Adrenal gland (tissue), 12 donors: ENCODE measurements around the gene SVEP1. TPM values are rescaled to one million over a fixed set of nuclear protein-coding genes. Genes with fewer than 3 reads are reported as not detected.
"Not testable (repeated sequence)": the region's sequence is repeated elsewhere in the genome, so short reads cannot be mapped to it uniquely, and the experiment has no call there.

Source experiments
- DNase-seq, 7 donors: peaks; one replicate each; pipeline ENCODE4 v3.0.0-alpha.2; 2019 to 2020
- H3K27ac ChIP-seq, 5 donors: fragments of 200-600 bp; sonication (generic) in 4 of 5; 1 replicate in 3 of 5; 2 replicates in 2 of 5; pipeline versions ENCODE4 v1.5.1 to v1.8.0; 2016 to 2020; ENCODE audit warnings: mild to moderate bottlenecking in 1 of 5
- H3K27me3 ChIP-seq: fragments of 200-600 bp; 2 replicates; pipeline ENCODE4 v1.8.0; 2021
- H3K36me3 ChIP-seq, 2 donors: fragments of 200-600 bp; replicated peaks in 1 of 2; 1 replicate in 1 of 2; 2 replicates in 1 of 2; pipeline versions ENCODE4 v1.5.1 to v1.8.0; 2018 to 2022
- H3K4me1 ChIP-seq, 2 donors: fragments of 200-600 bp; replicated peaks in 1 of 2; 1 replicate in 1 of 2; 2 replicates in 1 of 2; pipeline versions ENCODE4 v1.5.1 to v1.8.0; 2018 to 2021
- H3K4me3 ChIP-seq, 4 donors: fragments of 200-600 bp; sonication (generic) in 3 of 4; one replicate each; pipeline ENCODE4 v1.5.1; 2016 to 2018
- H3K9me3 ChIP-seq, 3 donors: fragments of 200-600 bp; sonication (generic) in 1 of 3; replicated peaks in 1 of 3; 1 replicate in 2 of 3; 2 replicates in 1 of 3; pipeline versions ENCODE4 v1.5.1 to v1.8.0; 2016 to 2021
- POLR2A ChIP-seq, 2 donors: fragments of 450-650 bp; IDR thresholded peaks; one replicate each; pipeline ENCODE4 v1.6.1; 2017; ENCODE audit warnings: antibody characterized with exemption in 2 of 2, mild to moderate bottlenecking in 2 of 2, moderate library complexity in 1 of 2
- WGBS, 4 donors: extraction: QIAGEN DNeasy Blood & Tissue Kit in 2 of 4; methylation state at CpG; one replicate each; pipeline versions ENCODE4 v1.1.5 to v1.1.7; 2013 to 2017; 5-methylcytosine and 5-hydroxymethylcytosine counted together
- intact Hi-C, 2 donors: fragments of 100-400 bp; cut with DNase I; formaldehyde crosslinking; loops; one replicate each; pipeline versions ENCODE4 v1.14.1 to v1.15.0; 2022 to 2023
- polyA plus RNA-seq, 3 donors: library from polyadenylated mRNA; stranded (reverse); fragments of 200-250 nt in 2 of 3; fragments of 350-450 nt in 1 of 3; fragmentation: Illumina TruSeq in 1 of 3; extraction: RNeasy Lipid Tissue Mini Kit (QIAGEN cat#74804) in 1 of 3; gene quantifications; one replicate each; pipeline ENCODE4 v1.2.3, GENCODE V29; 2013 to 2014
- total RNA-seq, 9 donors: library from RNA; depleted of rRNA in 4 of 9; stranded (reverse); fragments of >200 nt in 4 of 9; fragments of 120-200 nt in 1 of 9; fragmentation: NEBNext Ultra II Directional in 1 of 9; extraction: Animal tissue kit (Norgen Biotek cat#: 25700) in 1 of 9; gene quantifications; one replicate each; pipeline versions ENCODE4 v1.1.0 to v1.2.4, GENCODE V29; 2013 to 2023
- TF ChIP-seq, protein P1 (sequence below), 6 experiments: fragments of 450-650 bp in 4 of 6; fragments of 200-600 bp in 2 of 6; sonication (generic) in 1 of 6; IDR thresholded peaks; 1 replicate in 5 of 6; 2 replicates in 1 of 6; pipeline versions ENCODE4 v1.5.1 to v1.8.0; 2016 to 2021; ENCODE audit warnings: antibody characterized with exemption in 6 of 6, mild to moderate bottlenecking in 2 of 6, moderate library complexity in 1 of 6
- donor health status: healthy with polysubstance abuse.
- donor health status: Bipolar disorder and iron deficiency.
- donor health status: DM: yes; HTN: yes; CAD: no.
- donor health status: DM: no; HTN: no; CAD: no.
- donor health status: DM: no; HTN: no; CAD: no.
- donor health status: DM: yes; HTN: yes; CAD: no.

Gene SVEP1
- total and polyA plus RNA-seq, 12 donors: 2.2 to 45.3 (median 23.0) TPM

DNA sequence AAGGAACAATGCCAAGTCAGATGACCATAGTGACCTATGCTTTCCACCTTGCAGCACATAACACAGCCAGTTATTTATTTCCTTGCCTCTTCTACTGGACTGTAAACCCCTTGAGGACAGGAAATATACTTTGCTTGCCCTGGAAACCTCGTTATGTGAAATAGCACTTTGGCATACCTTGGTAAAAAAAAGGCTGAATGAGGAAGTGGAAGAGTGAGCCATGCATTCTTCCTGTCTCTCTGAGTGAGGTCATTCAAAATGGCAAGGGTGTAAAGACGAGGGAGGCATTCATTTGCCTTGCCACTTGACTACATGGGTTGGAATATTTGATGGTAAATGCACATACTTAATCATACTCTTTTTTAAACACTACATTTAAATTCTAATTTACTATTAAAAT lies 42.8 kb upstream of the SVEP1 start:
- no peaks in the 10 kb centered on the region for H3K27me3 ChIP-seq
- no peak for TF ChIP-seq POLR2A (IDR thresholded peaks at IDR 0.05)
- TF ChIP-seq, protein P1, sequence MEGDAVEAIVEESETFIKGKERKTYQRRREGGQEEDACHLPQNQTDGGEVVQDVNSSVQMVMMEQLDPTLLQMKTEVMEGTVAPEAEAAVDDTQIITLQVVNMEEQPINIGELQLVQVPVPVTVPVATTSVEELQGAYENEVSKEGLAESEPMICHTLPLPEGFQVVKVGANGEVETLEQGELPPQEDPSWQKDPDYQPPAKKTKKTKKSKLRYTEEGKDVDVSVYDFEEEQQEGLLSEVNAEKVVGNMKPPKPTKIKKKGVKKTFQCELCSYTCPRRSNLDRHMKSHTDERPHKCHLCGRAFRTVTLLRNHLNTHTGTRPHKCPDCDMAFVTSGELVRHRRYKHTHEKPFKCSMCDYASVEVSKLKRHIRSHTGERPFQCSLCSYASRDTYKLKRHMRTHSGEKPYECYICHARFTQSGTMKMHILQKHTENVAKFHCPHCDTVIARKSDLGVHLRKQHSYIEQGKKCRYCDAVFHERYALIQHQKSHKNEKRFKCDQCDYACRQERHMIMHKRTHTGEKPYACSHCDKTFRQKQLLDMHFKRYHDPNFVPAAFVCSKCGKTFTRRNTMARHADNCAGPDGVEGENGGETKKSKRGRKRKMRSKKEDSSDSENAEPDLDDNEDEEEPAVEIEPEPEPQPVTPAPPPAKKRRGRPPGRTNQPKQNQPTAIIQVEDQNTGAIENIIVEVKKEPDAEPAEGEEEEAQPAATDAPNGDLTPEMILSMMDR (IDR thresholded peaks at IDR 0.05): no peak
- H3K4me3 ChIP-seq: no peak overlapping the region
- WGBS, 4 donors: 59 to 67% (median 65%) methylated on average over 2 of the region's 2 CpGs
- no peak overlapping the region for H3K27ac ChIP-seq
- H3K4me1 ChIP-seq: no peaks in the 10 kb centered on the region
- H3K9me3 ChIP-seq: no peaks in the 10 kb centered on the region
- DNase-seq: no peak
- no peaks in the 10 kb centered on the region for H3K36me3 ChIP-seq
- intact Hi-C loops: loop anchor here in 1 of 2 donors (5.0 kb wide), 2 partner anchors 195 to 440 kb away; no protein-coding TSS in a partner anchor

- no peak for DNase-seq
- no peak overlapping the region for H3K27ac ChIP-seq
- H3K4me1 ChIP-seq: no peaks in the 10 kb centered on the region
- no peaks in the 10 kb centered on the region for H3K36me3 ChIP-seq
- intact Hi-C loops: loop anchor here in 1 of 2 donors (5.0 kb wide), 2 partner anchors 193 to 438 kb away; no protein-coding TSS in a partner anchor
- no peaks in the 10 kb centered on the region for H3K9me3 ChIP-seq
- no peak overlapping the region for H3K4me3 ChIP-seq
- 36 to 49% (median 38%) methylated on average over 3 of the region's 3 CpGs for WGBS, 4 donors
- TF ChIP-seq POLR2A (IDR thresholded peaks at IDR 0.05): no peak
- TF ChIP-seq, protein P1 (IDR thresholded peaks at IDR 0.05): no peak
- H3K27me3 ChIP-seq: no peaks in the 10 kb centered on the region
These were observed 41.2 kb upstream of the SVEP1 start for GRCh38 chr9:110620726-110621125.

GRCh38 chr9:110619831-110620230 lies 40.3 kb upstream of the SVEP1 start:
- no peaks in the 10 kb centered on the region for H3K9me3 ChIP-seq
- no peak overlapping the region for H3K27ac ChIP-seq
- no peaks in the 10 kb centered on the region for H3K36me3 ChIP-seq
- no peak for TF ChIP-seq POLR2A (IDR thresholded peaks at IDR 0.05)
- TF ChIP-seq, protein P1 (IDR thresholded peaks at IDR 0.05): no peak
- H3K27me3 ChIP-seq: no peaks in the 10 kb centered on the region
- intact Hi-C loops: loop anchor here in 1 of 2 donors (5.0 kb wide), 2 partner anchors 193 to 438 kb away; no protein-coding TSS in a partner anchor
- no peak for DNase-seq
- H3K4me3 ChIP-seq: no peak overlapping the region
- H3K4me1 ChIP-seq: no peaks in the 10 kb centered on the region

GRCh38 chr9:110615498-110615897 lies 36.0 kb upstream of the SVEP1 start:
- H3K4me3 ChIP-seq: no peak overlapping the region
- TF ChIP-seq, protein P1 (IDR thresholded peaks at IDR 0.05): no peak
- TF ChIP-seq POLR2A (IDR thresholded peaks at IDR 0.05): no peak
- no peak overlapping the region for H3K27ac ChIP-seq
- H3K4me1 ChIP-seq: no peaks in the 10 kb centered on the region
- 79 to 90% (median 85%) methylated on average over 4 of the region's 4 CpGs for WGBS, 4 donors
- intact Hi-C loops: no loop called here
- H3K9me3 ChIP-seq: no peaks in the 10 kb centered on the region
- no peak for DNase-seq
- no peaks in the 10 kb centered on the region for H3K36me3 ChIP-seq
- H3K27me3 ChIP-seq: no peaks in the 10 kb centered on the region

DNA sequence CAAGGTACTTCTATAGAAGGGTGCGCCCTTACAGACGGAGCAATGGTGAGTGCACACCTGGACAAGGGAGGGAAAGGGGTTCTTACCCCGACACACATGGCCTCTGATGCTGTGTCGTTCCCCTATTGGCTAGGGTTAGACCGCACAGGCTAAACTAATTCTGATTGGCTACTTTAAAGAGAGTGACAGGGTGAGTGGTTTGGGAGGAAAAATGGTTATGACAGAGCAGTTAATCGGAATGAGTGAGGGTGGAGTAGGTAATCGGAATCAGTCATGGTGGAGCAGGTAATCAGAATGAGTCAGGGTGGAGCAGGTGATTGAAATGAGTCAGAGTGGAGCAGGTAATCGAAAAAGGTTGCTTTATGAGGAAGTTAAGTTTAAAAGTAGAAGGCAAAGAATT lies 35.0 kb upstream of the SVEP1 start:
- H3K27ac ChIP-seq, DNase-seq, H3K4me1 ChIP-seq, H3K4me3 ChIP-seq, H3K9me3 ChIP-seq, intact Hi-C loops, H3K27me3 ChIP-seq, H3K36me3 ChIP-seq: not testable (repeated sequence)
- WGBS, 4 donors: 78 to 81% (median 79%) methylated on average over 8 of the region's 8 CpGs
